ENCODE data around the gene MAP4K2.

GRCh38 chr11:64741375-64742086, 61.5 kb downstream of the MAP4K2 start:
- TF ChIP-seq RFX5 (IDR thresholded peaks at IDR 0.05; ENCODE audit: low read depth, low read length), result no peak
- TF ChIP-seq ZBTB40 (IDR thresholded peaks at IDR 0.05), result no peak
- TF ChIP-seq ZBTB40 (CRISPR knock-in tag; IDR thresholded peaks at IDR 0.05), result no peak
- no peak for TF ChIP-seq CTCF (IDR thresholded peaks at IDR 0.05 in 2 of 3, conservative IDR thresholded peaks at IDR 0.05 in 1 of 3; ENCODE audit: insufficient read depth in 2 of 3, low read depth in 1 of 3, low read length in 3 of 3)
- TF ChIP-seq ZNF121 (CRISPR knock-in tag; conservative IDR thresholded peaks at IDR 0.05), result no peak
- TF ChIP-seq BMI1 (IDR thresholded peaks at IDR 0.05; ENCODE audit: low read length), result no peak
- TF ChIP-seq REST (IDR thresholded peaks at IDR 0.05; ENCODE audit: borderline replicate concordance), result no peak
- no peak for TF ChIP-seq REST (CRISPR knock-in tag; IDR thresholded peaks at IDR 0.05; ENCODE audit: low read depth)
- no peak for TF ChIP-seq DNMT1 (IDR thresholded peaks at IDR 0.05)

Data from K562 (cell line).